Right lobe of liver (tissue), 4 donors: ENCODE measurements around the gene EDC4.

Experiments
- CTCF ChIP-seq, 4 donors: fragments of 200-600 bp in 3 of 4; fragments of 450-650 bp in 1 of 4; IDR thresholded peaks; one replicate each; pipeline versions ENCODE4 v1.5.1 to v1.8.0; 2016 to 2022; ENCODE audit warnings: antibody characterized with exemption in 4 of 4, mild to moderate bottlenecking in 2 of 4
- POLR2A ChIP-seq: fragments of 450-650 bp; IDR thresholded peaks from one replicate; pipeline ENCODE4 v1.6.1; 2017; ENCODE audit warnings: antibody characterized with exemption, mild to moderate bottlenecking
- donor health status: DM: no; HTN: no; CAD: no.
- donor health status: DM: no; HTN: no; CAD: no.
- donor health status: DM: no; HTN: yes; CAD: no.

- TF ChIP-seq CTCF (IDR thresholded peaks at IDR 0.05) (no peak), POLR2A (no peak)
Measured at GRCh38 chr16:67879936-67880335, 7.1 kb downstream of the EDC4 start.
